OCI-LY7 (cell line): ENCODE results near the gene PLCXD3. TPM values are rescaled to one million over a fixed set of nuclear protein-coding genes. Genes with fewer than 3 reads are reported as not detected.

Experiments
- BruUV-seq: library from RNA; stranded (reverse); fragments of 400-500 nt; replicated peaks from 2 replicates; lab custom pipeline; 2021; lab: Mats Ljungman, UMichigan
- CTCF ChIA-PET: fragments of 300-600 bp; sonication (Branson Sonifier 250); formaldehyde crosslinking; loops from one replicate; lab custom pipeline; 2022; ENCODE audit warnings: antibody characterized with exemption; ENCODE audit not compliant: unreplicated experiment; lab: Charles Lee
- POLR2A ChIA-PET: fragments of 300-600 bp; sonication (Branson Sonifier 250); formaldehyde crosslinking; loops from one replicate; lab custom pipeline; 2022; ENCODE audit warnings: antibody characterized with exemption; lab: Charles Lee
- DNase-seq: peaks from one replicate; pipeline ENCODE4 v3.0.0-alpha.2; 2015; ENCODE audit warnings: low spot score
- H2AFZ ChIP-seq: fragments of 200-600 bp; sonication (generic), shearing (Covaris generic); 2 replicates; pipeline ENCODE4 v1.6.1; 2014; ENCODE audit warnings: mild to moderate bottlenecking, antibody characterized with exemption, low read length, moderate library complexity
- H3K27ac ChIP-seq: fragments of 200-600 bp; sonication (generic); 2 replicates; pipeline ENCODE4 v1.5.1; 2014; ENCODE audit warnings: mixed run types, low read depth, mild to moderate bottlenecking, moderate library complexity, low read length, inconsistent platforms; ENCODE audit not compliant: poor library complexity, severe bottlenecking
- H3K36me3 ChIP-seq: fragments of 200-600 bp; sonication (generic); 2 replicates; pipeline ENCODE4 v1.6.1; 2014; ENCODE audit warnings: mild to moderate bottlenecking, antibody characterized with exemption, low read length, moderate library complexity, mixed read lengths; ENCODE audit not compliant: insufficient read depth
- H3K4me1 ChIP-seq: fragments of 200-600 bp; sonication (generic); 2 replicates; pipeline ENCODE4 v1.5.1; 2014; ENCODE audit warnings: mild to moderate bottlenecking, low read length; ENCODE audit not compliant: insufficient read depth, poor library complexity, severe bottlenecking
- H3K4me2 ChIP-seq: fragments of 200-600 bp; sonication (generic); 2 replicates; pipeline ENCODE4 v1.6.1; 2014; ENCODE audit warnings: mild to moderate bottlenecking, low read length
- H3K4me3 ChIP-seq: fragments of 200-600 bp; sonication (generic); 2 replicates; pipeline ENCODE4 v1.5.1; 2014; ENCODE audit warnings: mild to moderate bottlenecking, low read depth, low read length; ENCODE audit not compliant: poor library complexity, severe bottlenecking
- H3K79me2 ChIP-seq: fragments of 200-600 bp; sonication (generic); 2 replicates; pipeline ENCODE4 v1.6.1; 2016; ENCODE audit warnings: low read depth, mild to moderate bottlenecking, low read length, moderate library complexity, mixed read lengths; ENCODE audit not compliant: insufficient read depth
- H3K9me2 ChIP-seq: fragments of 200-600 bp; sonication (generic); 2 replicates; pipeline ENCODE4 v1.6.1; 2016; ENCODE audit warnings: mild to moderate bottlenecking, low read length, mixed read lengths; ENCODE audit not compliant: insufficient read depth
- H3K9me3 ChIP-seq: fragments of 200-600 bp; sonication (generic); 2 replicates; pipeline ENCODE4 v1.6.1; 2014; ENCODE audit warnings: mild to moderate bottlenecking, mixed run types, low read length, mixed read lengths
- H4K20me1 ChIP-seq: fragments of 200-600 bp; sonication (generic); 2 replicates; pipeline ENCODE4 v1.6.1; 2014; ENCODE audit warnings: mild to moderate bottlenecking, antibody characterized with exemption, low read length, moderate library complexity, mixed read lengths; ENCODE audit not compliant: insufficient read depth
- EZH2phosphoT487 ChIP-seq: fragments of 200-600 bp; sonication (generic); IDR thresholded peaks from 2 replicates; pipeline ENCODE4 v1.6.1; 2018; ENCODE audit warnings: low read depth, borderline replicate concordance, mild to moderate bottlenecking, mixed run types, antibody characterized with exemption, low read length, moderate library complexity, mixed read lengths
- intact Hi-C: fragments of 100-400 bp; cut with micrococcal nuclease; formaldehyde crosslinking; loops from one replicate; pipeline ENCODE4 v1.10.0; 2022; ENCODE audit not compliant: unreplicated experiment
- total RNA-seq, 2 experiments: library from RNA; depleted of rRNA in 1 of 2; stranded (reverse); fragments of >200 nt in 1 of 2; shearing (Covaris generic) in 1 of 2; gene quantifications; 2 replicates each; pipeline ENCODE4 v1.2.3, GENCODE V29; 2014 to 2022
- TF ChIP-seq, protein P1 (sequence below): fragments of 200-600 bp; sonication (generic); conservative IDR thresholded peaks from 2 replicates; pipeline ENCODE4 v1.5.1; 2014; ENCODE audit warnings: mild to moderate bottlenecking, antibody characterized with exemption, low read length, moderate library complexity, mixed read lengths

The PLCXD3 gene
- total RNA-seq, 2 experiments from 2014 or later = not detected

DNA sequence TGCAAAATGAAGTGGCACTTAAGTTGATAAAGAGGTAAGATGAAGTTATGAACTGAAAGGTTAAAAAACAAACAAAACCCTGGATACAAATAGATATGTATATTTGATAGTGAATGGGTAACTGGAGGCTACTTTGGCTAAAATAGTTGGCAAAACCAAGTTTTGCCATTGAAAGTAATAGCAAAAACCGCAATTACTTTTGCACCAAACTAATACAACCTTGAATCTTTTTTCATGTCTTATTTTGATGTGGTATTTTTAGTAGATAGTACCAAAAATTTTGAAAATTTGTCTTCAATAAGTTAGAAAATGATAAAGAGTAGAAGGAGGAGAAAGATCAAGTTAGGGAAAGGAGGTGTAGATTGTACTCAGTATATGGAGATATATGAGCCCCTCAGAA, 47.9 kb upstream of the PLCXD3 start:
- intact Hi-C loops = no loop called here
- Histone ChIP-seq H3K4me2 (no peak overlapping the region), H2AFZ (no peak overlapping the region), H3K9me3 (no peaks in the 10 kb centered on the region), H3K36me3 (no peaks in the 10 kb centered on the region), H3K79me2 (no peaks in the 10 kb centered on the region), H4K20me1 (no peaks in the 10 kb centered on the region), H3K4me3 (no peak overlapping the region), H3K4me1 (no peaks in the 10 kb centered on the region), H3K9me2 (no peaks in the 10 kb centered on the region), H3K27ac (no peak overlapping the region)
- DNase-seq = no peak
- CTCF ChIA-PET = no interaction called here
- TF ChIP-seq, protein P1, sequence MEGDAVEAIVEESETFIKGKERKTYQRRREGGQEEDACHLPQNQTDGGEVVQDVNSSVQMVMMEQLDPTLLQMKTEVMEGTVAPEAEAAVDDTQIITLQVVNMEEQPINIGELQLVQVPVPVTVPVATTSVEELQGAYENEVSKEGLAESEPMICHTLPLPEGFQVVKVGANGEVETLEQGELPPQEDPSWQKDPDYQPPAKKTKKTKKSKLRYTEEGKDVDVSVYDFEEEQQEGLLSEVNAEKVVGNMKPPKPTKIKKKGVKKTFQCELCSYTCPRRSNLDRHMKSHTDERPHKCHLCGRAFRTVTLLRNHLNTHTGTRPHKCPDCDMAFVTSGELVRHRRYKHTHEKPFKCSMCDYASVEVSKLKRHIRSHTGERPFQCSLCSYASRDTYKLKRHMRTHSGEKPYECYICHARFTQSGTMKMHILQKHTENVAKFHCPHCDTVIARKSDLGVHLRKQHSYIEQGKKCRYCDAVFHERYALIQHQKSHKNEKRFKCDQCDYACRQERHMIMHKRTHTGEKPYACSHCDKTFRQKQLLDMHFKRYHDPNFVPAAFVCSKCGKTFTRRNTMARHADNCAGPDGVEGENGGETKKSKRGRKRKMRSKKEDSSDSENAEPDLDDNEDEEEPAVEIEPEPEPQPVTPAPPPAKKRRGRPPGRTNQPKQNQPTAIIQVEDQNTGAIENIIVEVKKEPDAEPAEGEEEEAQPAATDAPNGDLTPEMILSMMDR = no peak
- TF ChIP-seq EZH2phosphoT487 = no peak
- no TSS peak for BruUV-seq
- POLR2A ChIA-PET = no interaction called here

- POLR2A ChIA-PET = no interaction called here
Observed at GRCh38 chr5:41547991-41548390, 37.6 kb upstream of the PLCXD3 start.

GRCh38 chr5:41542183-41542582, 31.8 kb upstream of the PLCXD3 start:
- DNase-seq = no peak
- Histone ChIP-seq H3K4me2 (no peak overlapping the region), H3K36me3 (no peaks in the 10 kb centered on the region), H3K4me3 (no peak overlapping the region), H3K27ac (no peak overlapping the region), H3K9me3 (no peaks in the 10 kb centered on the region), H3K79me2 (no peaks in the 10 kb centered on the region), H4K20me1 (no peaks in the 10 kb centered on the region), H3K4me1 (no peaks in the 10 kb centered on the region), H3K9me2 (no peaks in the 10 kb centered on the region), H2AFZ (no peak overlapping the region)
- TF ChIP-seq, protein P1 = no peak
- TF ChIP-seq EZH2phosphoT487 = no peak
- intact Hi-C loops = no loop called here
- ChIA-PET CTCF (no interaction called here), POLR2A (no interaction called here)
- no TSS peak for BruUV-seq

More at GRCh38 chr5:41547991-41548390, 37.6 kb upstream of the PLCXD3 start:
- Histone ChIP-seq H3K4me3 (no peak overlapping the region), H3K27ac (no peak overlapping the region), H3K9me3 (no peaks in the 10 kb centered on the region), H2AFZ (no peak overlapping the region), H3K4me2 (no peak overlapping the region), H4K20me1 (no peaks in the 10 kb centered on the region), H3K4me1 (no peaks in the 10 kb centered on the region), H3K9me2 (no peaks in the 10 kb centered on the region), H3K79me2 (no peaks in the 10 kb centered on the region), H3K36me3 (no peaks in the 10 kb centered on the region)
- no peak for DNase-seq
- intact Hi-C loops = no loop called here
- no peak for TF ChIP-seq EZH2phosphoT487
- TF ChIP-seq, protein P1 = no peak
- BruUV-seq = no TSS peak
- CTCF ChIA-PET = no interaction called here
